ENCODE results near the gene HTRA2. TPM values are rescaled to one million over a fixed set of nuclear protein-coding genes. Genes with fewer than 3 reads are reported as not detected.
"Not testable (repeated sequence)": the region's sequence is repeated elsewhere in the genome, so short reads cannot be mapped to it uniquely, and the experiment has no call there.

The HTRA2 gene
- total RNA-seq, result 50.9 and 51.8 TPM in 2 replicates

DNA sequence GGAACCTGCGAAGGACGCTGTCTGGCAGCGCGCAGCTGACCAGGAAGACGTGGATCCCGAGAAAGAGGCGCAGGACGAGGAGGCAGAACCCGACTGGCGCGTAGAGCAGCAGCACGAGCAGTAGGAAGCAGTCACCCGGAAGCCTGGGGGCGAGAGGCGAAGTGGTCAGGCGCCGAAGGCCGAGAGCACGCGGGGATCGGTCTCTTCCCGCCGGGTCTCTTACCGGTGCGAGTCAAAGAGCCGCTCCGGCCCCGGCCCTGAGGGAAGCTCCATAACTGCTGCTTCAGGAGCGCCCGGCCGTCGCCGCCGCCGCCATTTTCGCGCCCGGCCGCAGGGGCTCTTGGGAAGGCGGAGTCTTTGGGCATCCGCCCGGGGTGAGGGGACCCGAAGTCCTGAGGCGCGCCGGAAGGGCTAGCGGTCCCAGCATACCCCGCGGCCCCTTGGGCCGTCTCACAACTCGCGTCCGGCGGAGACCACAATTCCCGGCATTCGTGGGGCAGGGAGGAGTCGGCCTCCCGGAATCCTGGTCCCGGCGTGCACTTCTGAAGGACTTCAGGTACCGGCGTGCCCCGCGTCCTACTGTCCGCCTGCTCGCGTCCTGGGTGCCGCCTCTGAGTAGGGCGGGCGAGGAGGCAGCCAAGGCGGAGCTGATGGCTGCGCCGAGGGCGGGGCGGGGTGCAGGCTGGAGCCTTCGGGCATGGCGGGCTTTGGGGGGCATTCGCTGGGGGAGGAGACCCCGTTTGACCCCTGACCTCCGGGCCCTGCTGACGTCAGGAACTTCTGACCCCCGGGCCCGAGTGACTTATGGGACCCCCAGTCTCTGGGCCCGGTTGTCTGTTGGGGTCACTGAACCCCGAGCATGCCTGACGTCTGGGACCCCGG, at the start of gene HTRA2, which contains the start of gene AUP1:
Gene HTRA2, plus strand, starts transcription at position 577 of the 882 bp plus-strand sequence. Its CDS starts 74 bp downstream, at position 651.
Gene AUP1, minus strand, starts transcription at position 350 of the 882 bp plus-strand sequence. Its CDS starts 77 bp downstream, at position 273.
- DNase-seq, result peak; percentile 98

DNA sequence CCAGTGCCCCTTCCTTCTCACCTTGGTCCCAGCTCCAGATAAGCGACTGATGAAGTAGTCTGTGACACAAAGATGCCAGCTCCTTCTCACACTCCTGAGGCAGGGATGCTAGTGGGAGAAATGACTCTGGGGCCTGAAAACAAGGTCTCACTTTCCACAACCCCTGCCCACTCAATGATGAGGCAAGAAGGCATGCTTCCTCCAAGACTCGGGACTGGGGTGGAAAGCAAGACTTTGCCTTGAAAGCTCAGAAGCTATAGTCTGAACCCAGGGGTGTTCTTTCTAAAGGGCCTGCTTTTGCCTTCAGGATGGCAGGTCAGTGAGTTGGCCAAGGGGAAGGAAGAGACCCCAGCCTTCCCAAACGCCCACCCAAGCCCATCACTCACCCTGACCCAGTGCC, 48.3 kb upstream of the HTRA2 start:
- no peak for DNase-seq

DNA sequence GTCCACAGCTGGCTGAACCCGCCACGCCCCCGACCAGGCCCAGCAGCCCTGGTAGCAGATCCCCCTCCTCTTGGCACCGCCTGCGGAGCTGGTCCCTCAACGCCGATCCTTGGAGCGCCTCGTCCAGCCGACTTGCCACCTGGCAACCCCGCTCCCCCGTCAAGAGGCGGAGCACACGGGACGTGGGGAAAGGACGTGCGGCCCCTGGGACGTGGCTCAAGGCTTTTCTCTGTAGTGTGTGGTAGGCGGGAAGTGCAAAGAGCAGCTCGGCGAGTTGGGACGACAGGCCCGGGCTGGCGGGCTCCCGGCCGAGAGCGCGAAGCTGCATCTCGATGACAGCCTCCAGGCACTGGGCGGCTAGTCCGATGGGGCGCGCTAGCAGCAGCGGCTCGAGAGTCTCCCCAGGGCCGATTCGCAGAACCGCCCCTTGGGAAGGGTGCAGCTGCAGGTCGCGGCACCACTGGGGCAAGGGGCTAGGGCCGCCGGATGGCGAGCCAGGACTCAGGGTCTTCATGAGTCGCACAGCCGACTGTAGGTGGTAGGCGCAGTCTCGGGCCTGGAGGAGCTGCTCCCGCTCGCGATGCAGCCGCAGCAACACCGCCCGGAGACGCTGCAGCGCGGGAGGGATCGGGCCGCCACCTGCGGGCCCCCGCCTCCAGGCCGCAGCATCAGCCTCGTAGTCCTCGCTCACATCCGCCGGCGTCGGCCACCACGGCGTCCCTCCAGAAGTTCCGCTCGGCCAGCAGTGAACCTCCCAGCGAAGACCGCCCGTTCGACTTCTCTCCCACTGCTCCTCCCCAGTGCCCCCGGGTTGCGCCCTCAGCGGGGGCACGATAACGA, 47.6 kb upstream of the HTRA2 start:
- peak; percentile 72 for DNase-seq

DNA sequence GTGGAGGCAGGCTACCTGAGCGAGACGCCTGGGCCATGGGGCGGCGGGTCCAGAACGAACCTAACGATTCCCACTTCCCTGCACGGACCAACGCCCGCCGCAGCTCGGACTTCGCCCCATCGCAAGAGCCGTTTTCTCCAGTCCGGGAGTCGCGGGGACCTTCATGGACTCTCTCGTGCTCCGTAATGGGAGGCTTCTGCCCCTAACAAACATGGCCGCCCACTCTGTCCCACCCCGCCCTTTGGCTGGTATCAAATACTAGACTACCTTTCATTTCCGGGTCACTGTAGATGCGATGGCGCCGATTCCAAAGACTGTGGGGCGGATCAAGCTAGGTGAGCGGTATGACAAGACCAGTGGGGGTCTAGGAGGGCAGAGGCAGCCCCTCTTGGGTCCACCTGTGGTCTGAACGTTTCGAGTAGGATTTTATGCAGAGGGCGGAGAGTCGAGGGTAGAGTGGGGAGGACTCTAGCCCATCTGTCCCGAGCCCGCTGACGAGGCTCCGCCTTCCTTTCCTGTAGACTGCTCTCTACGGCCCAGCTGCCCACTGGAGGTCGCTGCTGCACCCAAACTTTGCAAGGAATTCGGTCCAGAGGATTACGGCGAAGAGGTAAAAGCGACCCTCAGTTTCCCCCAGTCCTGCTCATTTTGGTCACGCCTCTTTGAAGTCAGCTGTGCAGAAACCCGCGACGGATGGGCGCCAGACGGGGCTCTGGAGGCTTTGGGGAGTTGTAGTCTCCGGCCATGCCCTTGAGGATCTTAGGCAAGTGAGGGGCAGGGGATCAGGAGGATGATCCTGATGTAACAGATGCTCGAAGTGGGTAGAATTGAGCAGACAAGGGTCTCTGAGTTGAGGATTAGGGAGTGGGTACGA, 46.7 kb upstream of the HTRA2 start, which contains the start of the genes CCDC142 and TTC31:
Gene CCDC142, minus strand, starts transcription at position 198 of the 874 bp plus-strand sequence. Its CDS starts 161 bp downstream, at position 37.
Gene TTC31, plus strand, starts transcription at position 281 of the 874 bp plus-strand sequence. Its CDS starts 15 bp downstream, at position 296.
- DNase-seq, result peak; percentile 97

DNA sequence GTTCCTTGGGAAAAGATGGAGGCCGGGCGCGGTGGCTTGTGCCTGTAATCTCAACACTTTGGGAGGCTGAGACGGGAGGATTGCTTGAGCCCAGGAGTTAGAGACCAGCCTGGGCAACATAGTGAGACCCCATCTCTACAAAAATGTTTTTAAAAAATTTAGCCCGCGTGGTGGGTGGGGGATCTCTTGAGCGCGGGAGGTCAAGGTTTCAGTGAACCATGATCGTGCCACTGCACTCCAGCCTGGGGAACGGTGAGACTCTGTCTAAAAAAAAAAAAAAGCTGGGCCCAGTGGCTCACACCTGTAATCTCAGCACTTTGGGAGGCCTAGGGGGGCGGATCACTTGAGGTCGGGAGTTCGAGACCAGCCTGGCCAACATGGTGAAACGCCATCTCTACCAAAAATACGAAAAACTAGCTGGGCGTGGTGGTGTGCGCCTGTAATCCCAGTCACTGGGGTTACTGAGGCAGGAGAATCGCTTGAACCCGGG, 46.0 kb upstream of the HTRA2 start:
- not testable (repeated sequence) for DNase-seq

DNA sequence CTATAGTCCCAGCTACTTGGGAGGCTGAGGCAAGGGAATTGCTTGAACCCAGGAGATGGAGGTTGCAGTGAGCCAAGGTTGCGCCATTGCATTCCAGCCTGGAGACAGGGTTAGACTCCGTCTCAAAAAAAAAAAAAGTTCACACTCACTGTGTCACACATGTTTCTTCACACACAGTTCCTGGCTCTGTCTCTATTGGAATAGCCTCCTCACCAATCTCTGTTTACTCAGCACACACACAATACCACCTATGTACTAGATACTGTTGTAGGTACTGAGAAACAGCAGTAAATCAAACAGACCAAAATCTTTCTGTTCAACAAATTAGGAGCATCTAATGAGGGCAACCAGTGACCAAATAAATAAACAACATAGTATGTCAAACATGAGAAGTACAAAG, 43.6 kb upstream of the HTRA2 start:
- DNase-seq, result no peak

DNA sequence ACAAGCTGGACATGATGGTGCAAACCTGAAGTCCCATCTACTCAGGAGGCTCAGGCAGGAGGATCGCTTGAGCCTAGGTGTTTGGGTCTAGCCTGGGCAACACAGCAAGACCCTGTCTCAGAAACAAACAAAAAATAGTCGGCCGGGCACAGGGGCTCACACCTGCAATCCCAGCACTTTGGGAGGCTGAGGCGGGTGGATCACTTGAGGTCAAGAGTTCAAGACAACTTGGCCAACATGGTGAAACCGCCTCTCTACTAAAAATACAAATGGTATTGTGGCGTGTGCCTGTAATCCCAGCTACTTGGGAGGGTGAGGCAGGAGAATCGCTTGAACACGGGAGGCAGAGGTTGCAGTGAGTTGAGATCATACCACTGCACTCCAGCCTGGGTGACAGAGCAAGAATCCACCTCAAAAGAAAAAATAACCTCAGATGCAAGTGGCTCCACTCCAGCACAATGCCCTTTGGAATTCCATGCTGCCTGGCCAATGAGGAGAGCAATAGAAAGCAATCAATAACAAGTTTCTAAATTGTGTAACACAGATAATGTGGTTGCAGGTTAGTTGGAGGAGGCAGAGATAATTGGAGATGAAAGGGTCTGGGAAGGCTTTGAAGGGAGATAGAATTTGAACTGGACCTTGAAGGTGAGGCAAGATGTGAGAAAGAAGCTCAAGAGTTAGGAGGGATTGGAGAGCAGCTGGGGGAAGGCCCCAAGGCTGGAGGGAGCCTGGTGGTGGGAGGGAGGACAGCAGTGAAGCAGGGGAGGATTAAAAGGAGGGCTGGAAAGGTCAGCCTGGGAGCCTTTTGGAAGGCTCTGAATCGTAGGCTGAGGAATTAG, 40.9 kb upstream of the HTRA2 start:
- no peak for DNase-seq

DNA sequence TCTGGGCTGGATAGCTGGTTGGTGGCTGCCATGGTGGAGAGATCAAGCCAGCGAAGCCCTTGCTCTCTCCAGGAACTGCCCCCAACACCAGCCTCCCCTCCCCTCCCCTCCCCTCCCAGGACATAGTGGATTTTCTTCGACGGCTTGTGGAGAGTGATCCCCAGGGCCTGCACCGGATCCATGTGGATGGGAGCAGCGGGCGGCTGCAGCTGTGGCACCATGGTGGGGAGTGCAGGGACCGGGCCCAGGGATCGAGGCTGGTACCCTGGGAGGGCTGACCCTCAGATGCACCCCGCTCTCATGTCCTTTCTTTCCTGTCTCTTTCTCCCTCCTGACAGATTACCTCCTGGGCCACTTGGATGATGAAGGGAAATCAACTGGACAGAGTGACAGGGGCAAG, 39.8 kb upstream of the HTRA2 start:
- DNase-seq, result no peak

DNA sequence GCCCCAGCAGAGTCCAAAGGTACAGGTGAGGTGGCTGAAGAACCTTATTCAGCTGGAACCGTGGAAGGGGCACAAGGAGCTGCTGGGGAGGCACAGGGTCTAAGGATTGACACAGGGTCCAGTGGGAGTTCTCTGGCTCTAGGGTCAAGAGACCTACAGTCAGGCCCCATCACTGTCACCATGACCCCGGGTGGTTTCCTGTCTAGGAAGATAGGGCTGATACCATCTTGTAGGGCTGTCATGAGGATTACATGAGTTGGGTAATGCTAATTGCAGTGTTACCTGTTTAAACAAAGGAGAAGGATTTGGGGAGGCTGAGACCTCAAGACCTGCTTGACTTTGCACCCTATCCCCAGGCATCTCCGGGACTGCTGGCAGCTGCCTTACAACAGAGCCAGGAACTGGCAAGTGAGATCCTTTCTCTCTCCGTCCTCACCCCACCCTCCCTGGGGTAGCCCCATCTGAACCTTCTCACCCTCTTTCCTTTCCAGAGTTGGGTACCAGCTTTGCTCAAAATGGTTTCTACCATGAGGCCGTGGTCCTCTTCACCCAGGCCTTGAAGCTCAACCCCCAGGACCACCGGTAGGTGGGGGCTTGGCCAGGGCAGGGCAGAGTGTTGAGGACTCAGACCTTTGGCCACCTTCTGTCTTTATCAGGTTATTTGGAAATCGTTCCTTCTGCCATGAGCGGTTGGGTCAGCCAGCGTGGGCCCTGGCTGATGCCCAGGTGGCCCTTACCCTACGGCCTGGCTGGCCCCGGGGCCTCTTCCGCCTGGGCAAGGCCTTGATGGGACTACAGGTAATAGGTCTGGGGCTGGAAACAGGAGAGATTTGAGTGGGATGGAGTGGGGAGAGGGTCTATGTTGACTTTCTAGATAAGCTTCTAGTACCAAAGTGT, 37.8 kb upstream of the HTRA2 start:
- DNase-seq, result no peak

DNA sequence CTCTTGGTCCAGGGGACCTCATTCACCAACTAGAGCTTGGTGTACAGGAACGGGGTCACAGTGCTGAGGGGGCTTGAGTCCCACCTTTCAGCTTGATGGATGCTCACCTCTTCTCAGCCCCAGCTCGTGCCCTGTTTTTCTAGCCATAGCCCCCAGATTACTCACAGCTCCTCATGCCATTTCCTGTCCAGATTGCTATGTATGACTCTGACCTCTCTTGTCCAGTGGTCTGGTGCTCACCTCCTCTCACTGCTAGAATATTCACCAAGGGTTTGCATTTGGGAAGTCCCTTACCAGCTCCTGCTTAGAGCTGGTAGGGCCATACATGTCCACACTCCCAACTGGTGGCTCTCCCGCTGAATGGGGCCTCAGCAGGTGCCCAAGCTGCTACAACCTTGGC, 36.2 kb upstream of the HTRA2 start:
- peak; percentile 17 for DNase-seq

DNA sequence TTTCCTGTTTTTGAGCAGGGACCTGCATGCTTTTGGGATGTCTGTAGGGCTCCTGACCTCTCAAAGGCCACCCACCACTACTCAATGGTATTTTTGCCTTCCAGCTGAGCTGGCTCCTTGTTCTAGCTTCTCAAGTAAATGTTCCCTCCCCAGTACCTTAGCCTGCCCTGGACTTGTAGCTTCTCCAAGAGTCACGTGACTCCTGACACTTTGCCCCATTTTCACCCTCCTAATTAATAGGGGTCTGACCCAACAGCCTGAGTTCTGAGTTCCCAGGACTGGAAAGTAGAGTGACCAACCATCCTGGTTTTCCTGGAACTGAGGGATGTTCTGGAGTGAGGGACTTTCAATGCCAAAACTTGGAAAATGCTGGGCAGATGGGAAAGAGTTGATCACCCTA, 34.3 kb upstream of the HTRA2 start:
- DNase-seq, result no peak

DNA sequence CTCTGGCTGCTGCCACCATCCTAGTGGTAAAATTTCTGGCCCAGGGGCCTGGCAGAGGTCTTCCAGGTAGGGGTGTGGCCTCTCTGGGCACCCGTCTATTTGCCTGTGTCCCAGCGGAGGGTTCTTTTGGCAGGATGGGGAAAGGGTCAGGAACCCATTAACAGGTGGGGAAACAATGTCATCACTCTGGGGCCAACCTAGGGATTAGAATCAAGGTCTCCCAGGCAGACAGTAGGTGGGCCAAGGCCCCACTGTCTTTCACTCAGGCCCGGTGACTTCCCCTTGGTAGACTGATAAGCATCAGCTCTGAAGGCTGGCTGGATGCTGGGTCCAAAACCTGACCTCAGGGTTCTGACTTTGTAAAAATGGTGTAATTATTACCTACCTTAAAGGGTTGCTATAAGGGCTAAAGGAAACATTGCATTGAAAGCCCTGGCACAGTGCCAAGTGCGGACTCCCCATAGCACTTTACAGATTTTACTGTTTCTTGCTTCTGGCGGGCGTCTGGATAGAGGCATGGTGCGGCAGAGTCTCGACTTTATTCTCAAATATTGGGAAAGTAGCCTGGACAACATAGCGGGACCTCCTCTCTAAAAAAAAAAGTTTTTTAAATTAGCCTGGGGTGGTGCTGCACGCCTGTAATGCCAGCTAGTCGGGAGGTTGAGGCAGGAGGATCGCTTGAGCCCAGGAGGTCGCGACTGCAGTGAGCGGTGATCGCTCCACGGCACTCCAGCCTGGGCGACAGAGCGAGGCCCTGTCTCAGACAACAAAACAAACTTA, 32.5 kb upstream of the HTRA2 start:
- no peak for DNase-seq

DNA sequence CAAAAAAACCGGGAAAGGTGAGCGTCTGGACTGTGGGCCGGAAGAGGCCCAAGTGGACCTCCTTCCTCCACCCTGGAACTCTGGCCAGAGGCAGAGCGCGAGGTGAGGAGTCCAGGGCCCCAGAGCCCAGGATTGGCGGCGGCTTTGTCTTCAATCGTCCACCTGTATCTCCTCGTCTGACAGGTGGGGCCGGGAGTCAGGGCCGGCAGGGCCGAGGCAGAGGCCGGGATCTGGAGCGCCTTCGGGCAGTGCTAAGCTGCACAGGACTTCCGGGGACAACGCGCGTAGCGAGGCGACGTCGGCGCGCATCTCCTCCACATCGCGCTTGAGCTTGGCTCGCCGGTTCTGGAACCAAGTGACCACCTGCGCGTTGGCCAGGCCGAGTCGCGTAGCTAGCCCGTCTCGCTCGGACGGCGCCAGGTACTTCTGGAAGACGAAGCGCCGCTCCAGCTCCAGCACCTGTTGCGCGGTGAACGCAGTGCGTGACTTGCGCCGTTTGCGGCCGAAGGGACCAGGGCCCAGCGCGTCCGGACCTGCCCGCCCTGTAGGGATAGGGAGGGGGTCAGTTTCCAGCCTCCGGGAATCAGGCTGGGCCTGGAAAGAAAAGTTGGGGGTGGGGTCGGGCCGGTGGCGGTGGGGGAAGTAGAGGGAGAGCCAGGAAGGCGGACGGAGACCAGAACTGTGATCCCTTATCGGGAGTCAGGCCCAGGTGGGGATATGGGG, 31.8 kb upstream of the HTRA2 start:
- DNase-seq, result peak; percentile 30

DNA sequence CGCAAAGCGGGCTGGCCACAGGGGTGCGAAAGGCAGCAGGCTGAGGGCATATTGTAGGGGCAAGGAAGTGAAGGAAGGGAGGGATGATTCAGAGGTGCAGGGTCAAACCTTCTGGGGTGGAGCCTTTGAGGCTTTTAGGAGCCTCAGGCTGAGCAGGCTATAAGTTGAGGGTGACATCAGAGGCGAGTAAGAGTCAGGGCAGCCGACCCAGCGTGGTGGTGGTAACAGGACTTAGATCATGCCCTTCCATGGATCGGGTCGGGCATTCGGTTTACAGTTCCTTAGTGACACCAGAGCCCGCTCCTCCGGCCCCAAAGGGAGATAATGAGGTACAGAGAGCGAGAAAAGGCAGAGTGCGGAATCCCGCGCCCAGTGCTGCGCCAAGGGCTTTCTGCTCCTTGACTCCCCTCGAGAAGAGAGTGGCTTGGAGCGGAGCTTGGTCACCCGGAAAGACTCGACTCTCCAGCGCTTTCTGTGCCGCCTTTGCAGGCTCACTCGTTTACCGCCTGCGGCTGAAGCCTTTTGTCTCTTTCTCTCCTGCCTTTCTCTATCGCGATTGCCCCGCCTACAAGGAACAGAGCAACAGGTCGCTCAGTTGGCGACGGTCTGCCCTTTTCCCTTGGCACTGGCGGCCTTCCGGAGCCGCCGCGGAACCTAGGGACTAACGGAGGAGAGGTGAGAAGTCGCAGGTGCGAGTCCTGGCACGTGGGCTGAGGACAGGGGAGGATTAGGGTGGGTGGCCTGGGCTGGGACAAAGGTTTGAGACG, 31.1 kb upstream of the HTRA2 start:
- DNase-seq, result peak; percentile 43

DNA sequence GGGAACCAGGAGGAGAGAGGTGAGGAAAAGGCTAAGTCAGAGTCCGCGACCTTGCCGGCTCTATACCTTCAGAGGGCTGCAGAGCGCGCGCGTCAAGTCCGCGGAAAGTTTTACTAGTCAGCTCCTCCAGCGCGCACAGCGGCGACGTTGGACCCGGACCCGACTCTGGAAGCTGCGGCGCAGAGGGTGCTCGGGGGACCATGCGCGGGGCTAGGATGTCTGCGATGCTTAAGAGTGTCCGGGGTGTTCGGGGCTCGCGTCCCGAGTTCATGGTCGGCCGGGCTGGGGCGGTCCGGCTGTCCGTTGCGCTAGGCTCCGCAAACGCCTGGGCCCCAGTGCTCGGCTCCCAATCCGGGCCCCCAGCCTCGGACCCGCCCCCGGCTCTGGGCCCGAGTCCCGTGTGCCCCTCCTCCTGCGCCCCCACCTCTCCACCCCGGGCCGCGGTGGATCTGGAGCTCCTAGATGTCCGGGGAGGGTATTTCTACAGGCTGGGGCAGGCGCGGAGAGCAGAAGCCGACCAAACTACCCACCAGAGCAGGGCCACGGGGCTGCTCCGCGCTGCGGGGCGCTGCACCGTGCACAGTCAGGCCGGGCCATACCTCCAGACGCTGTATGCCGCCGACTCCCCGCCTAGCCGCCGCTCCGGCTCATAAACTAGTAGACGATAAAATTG, 30.3 kb upstream of the HTRA2 start, which contains the start of gene LBX2:
Gene LBX2, minus strand, starts transcription at position 337 of the 673 bp plus-strand sequence. Its CDS starts 66 bp downstream, at position 271.
- DNase-seq, result peak; percentile 40

DNA sequence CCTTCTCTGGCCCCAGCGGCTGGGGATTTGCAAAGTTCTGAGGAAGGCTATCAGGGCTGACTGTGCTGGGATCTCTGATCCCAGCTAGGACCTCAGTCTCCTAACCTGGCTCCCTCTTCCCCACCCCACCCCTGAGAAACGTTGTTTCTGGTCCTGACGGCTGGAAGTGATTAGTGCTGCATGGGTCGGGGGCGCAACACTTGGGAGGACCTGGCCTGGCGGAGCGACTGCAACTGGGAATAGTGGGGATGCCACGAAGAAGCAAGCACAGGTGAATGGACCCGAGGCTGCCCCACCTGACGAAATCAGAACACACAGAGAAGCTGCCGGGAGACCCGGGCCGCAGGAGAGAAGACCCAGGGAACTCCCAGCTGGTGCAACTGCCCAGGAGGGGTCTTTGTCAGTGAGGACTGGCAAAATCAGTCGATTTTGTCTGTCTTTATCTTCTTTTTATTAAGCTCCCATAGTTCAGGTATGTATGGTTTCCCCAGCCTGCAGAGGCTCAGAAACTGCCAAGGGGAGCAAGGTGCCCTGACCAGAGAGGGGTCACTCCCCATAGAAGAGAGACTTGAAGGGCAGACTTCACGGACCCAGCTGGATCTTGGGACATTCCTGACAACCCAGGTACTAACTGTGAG, 29.7 kb upstream of the HTRA2 start:
- no peak for DNase-seq

Data from dermis blood vessel endothelial cell (primary cell).